Measurements from ENCODE around the gene TCERG1L.

DNA sequence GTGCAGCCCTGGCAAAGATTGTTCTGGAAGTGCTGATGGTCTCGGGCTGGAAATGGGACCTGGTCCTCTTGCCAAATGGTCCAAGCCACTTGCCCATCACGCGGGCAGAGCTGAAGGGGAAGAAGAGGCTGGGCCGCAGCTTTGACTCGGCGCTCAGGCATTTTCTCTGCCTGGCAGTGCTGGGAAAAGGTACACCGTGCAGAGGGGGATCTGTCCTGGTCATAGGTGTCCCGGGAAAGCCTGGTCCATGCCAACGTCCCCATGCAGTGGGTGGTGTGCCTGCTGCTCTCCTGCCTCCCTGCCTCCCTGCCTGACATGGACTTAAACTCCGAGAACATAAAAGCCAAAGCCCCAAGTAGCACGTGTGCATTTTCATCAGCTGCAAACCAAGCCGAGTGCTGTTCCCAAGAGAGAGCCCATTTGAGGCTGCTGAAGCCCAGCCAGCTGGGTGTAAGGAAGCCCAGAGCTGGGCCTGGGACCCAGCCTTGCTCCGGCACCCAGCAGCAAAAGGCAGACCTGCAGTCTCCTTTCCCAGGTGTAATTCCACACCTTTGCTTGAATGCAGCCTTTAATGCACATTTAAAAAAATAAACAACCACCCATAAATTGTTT is 72.7 kb downstream of the TCERG1L start:
- TF ChIP-seq POLR2A (IDR thresholded peaks at IDR 0.05) = no peak
- TF ChIP-seq, protein P1, sequence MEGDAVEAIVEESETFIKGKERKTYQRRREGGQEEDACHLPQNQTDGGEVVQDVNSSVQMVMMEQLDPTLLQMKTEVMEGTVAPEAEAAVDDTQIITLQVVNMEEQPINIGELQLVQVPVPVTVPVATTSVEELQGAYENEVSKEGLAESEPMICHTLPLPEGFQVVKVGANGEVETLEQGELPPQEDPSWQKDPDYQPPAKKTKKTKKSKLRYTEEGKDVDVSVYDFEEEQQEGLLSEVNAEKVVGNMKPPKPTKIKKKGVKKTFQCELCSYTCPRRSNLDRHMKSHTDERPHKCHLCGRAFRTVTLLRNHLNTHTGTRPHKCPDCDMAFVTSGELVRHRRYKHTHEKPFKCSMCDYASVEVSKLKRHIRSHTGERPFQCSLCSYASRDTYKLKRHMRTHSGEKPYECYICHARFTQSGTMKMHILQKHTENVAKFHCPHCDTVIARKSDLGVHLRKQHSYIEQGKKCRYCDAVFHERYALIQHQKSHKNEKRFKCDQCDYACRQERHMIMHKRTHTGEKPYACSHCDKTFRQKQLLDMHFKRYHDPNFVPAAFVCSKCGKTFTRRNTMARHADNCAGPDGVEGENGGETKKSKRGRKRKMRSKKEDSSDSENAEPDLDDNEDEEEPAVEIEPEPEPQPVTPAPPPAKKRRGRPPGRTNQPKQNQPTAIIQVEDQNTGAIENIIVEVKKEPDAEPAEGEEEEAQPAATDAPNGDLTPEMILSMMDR (IDR thresholded peaks at IDR 0.05) = no peak
